Suprapubic skin (tissue), 3 donors: ENCODE results near the gene OR10K1.

Source experiments
- CTCF ChIP-seq, 2 donors: fragments of 200-600 bp in 1 of 2; fragments of 450-650 bp in 1 of 2; sonication (generic) in 1 of 2; IDR thresholded peaks; one replicate each; pipeline ENCODE4 v1.5.1; 2016 to 2019; ENCODE audit warnings: antibody characterized with exemption in 2 of 2, mild to moderate bottlenecking in 1 of 2, moderate library complexity in 1 of 2
- POLR2AphosphoS5 ChIP-seq, 3 donors: sonication (generic); formaldehyde crosslinking; IDR thresholded peaks; one replicate each; pipeline ENCODE4 v1.6.1; 2017; ENCODE audit warnings: antibody characterized with exemption in 3 of 3

GRCh38 chr1:158471920-158472319 is 10.3 kb downstream of the OR10K1 start, which contains the start of gene OR10R2:
- TF ChIP-seq CTCF (IDR thresholded peaks at IDR 0.05) (no peak), POLR2AphosphoS5 (IDR thresholded peaks at IDR 0.05) (no peak)
